NCI-H526 treated with DMSO at 0.1 percent for 48 hours (cell line): ENCODE results near the gene PRR7.
A peak's percentile ranks its signal among the peaks of the same experiment; 100 is the strongest.

ENCODE experiments used
- DNase-seq: peaks from one replicate; lab custom pipeline; 2025; lab: John Stamatoyannopoulos, UW

PRR7 gene

GRCh38 chr5:177425196-177425800, 21.3 kb upstream of the PRR7 start:
- no peak for DNase-seq

- peak; percentile 97 for DNase-seq
Measured at GRCh38 chr5:177425801-177426565, 20.6 kb upstream of the PRR7 start.

- no peak for DNase-seq
Measured at GRCh38 chr5:177426566-177427210, 19.9 kb upstream of the PRR7 start, which contains the start of gene GRK6. GRK6 (plus strand) TSS chr5:177426676; CDS start chr5:177426846, 170 bp downstream.

- no peak for DNase-seq
Measured at GRCh38 chr5:177427211-177427822, 19.3 kb upstream of the PRR7 start.

- DNase-seq: no peak
Measured at GRCh38 chr5:177427919-177428573, 18.6 kb upstream of the PRR7 start.

GRCh38 chr5:177428574-177429217, 17.9 kb upstream of the PRR7 start:
- no peak for DNase-seq

GRCh38 chr5:177429248-177430040, 17.2 kb upstream of the PRR7 start:
- DNase-seq: no peak

GRCh38 chr5:177430140-177430951, 16.3 kb upstream of the PRR7 start:
- no peak for DNase-seq

- no peak for DNase-seq
Measured at GRCh38 chr5:177430972-177431316, 15.7 kb upstream of the PRR7 start.

GRCh38 chr5:177431317-177432142, 15.1 kb upstream of the PRR7 start:
- no peak for DNase-seq

GRCh38 chr5:177432143-177432838, 14.3 kb upstream of the PRR7 start:
- DNase-seq: no peak

GRCh38 chr5:177432839-177433657, 13.6 kb upstream of the PRR7 start:
- no peak for DNase-seq

- no peak for DNase-seq
Measured at GRCh38 chr5:177433658-177434217, 12.9 kb upstream of the PRR7 start.

GRCh38 chr5:177434437-177434836, 12.2 kb upstream of the PRR7 start:
- DNase-seq: no peak

GRCh38 chr5:177434942-177435738, 11.5 kb upstream of the PRR7 start:
- no peak for DNase-seq

- DNase-seq: no peak
Measured at GRCh38 chr5:177435847-177436536, 10.6 kb upstream of the PRR7 start.
